Neural cell (in vitro differentiated cells): ENCODE measurements around the gene SH3PXD2A. TPM values are rescaled to one million over a fixed set of nuclear protein-coding genes. Genes with fewer than 3 reads are reported as not detected.

Source experiments
- H2AFZ ChIP-seq: fragments of 200-600, 300-800 bp; sonication (generic), shearing (Covaris generic); 2 replicates; pipeline ENCODE4 v1.6.0; 2014; ENCODE audit warnings: low read depth, mild to moderate bottlenecking, antibody characterized with exemption, low read length, moderate library complexity
- H3F3A ChIP-seq: fragments of 200-600 bp; shearing (Covaris generic); 2 replicates; pipeline ENCODE4 v1.6.1; 2016; ENCODE audit warnings: mild to moderate bottlenecking, moderate library complexity, mixed read lengths, antibody characterized with exemption, low read length; ENCODE audit not compliant: insufficient read depth, poor library complexity, severe bottlenecking
- H3K27ac ChIP-seq: fragments of 200-600, 300-800 bp; sonication (generic), shearing (Covaris generic); 2 replicates; pipeline ENCODE4 v1.5.1; 2014; ENCODE audit warnings: mild to moderate bottlenecking, low read length, moderate library complexity
- H3K27me3 ChIP-seq: fragments of 300-800, 200-600 bp; sonication (generic), shearing (Covaris generic); 2 replicates; pipeline ENCODE4 v1.6.0; 2014; ENCODE audit warnings: mild to moderate bottlenecking, low read depth, low read length, moderate library complexity; ENCODE audit not compliant: insufficient read depth
- H3K36me3 ChIP-seq: fragments of 300-800, 200-600 bp; sonication (generic), shearing (Covaris generic); 2 replicates; pipeline ENCODE4 v1.5.1; 2014; ENCODE audit warnings: mild to moderate bottlenecking, antibody characterized with exemption, low read length, moderate library complexity; ENCODE audit not compliant: insufficient read depth
- H3K4me2 ChIP-seq: fragments of 300-800, 200-600 bp; sonication (generic), shearing (Covaris generic); 2 replicates; pipeline ENCODE4 v1.6.0; 2014; ENCODE audit warnings: mild to moderate bottlenecking, low read length
- H3K4me3 ChIP-seq: fragments of 300-800, 200-600 bp; sonication (generic), shearing (Covaris generic); 2 replicates; pipeline ENCODE4 v1.5.1; 2014; ENCODE audit warnings: mild to moderate bottlenecking, low read length, moderate library complexity
- H3K79me2 ChIP-seq: fragments of 200-600 bp; shearing (Covaris generic); replicated peaks from 2 replicates; pipeline ENCODE4 v1.6.0; 2014; ENCODE audit warnings: mild to moderate bottlenecking, low read length, moderate library complexity; ENCODE audit not compliant: insufficient read depth
- H3K9ac ChIP-seq: fragments of 300-800, 200-600 bp; sonication (generic), shearing (Covaris generic); 2 replicates; pipeline ENCODE4 v1.6.1; 2016; ENCODE audit warnings: mild to moderate bottlenecking, low read length, mixed read lengths
- H3K9me2 ChIP-seq: fragments of 200-600 bp; shearing (Covaris generic); 2 replicates; pipeline ENCODE4 v1.6.1; 2016; ENCODE audit warnings: mild to moderate bottlenecking, low read length, mixed read lengths; ENCODE audit not compliant: insufficient read depth
- H3K9me3 ChIP-seq: fragments of 200-600, 300-800 bp; sonication (generic), shearing (Covaris generic); 2 replicates; pipeline ENCODE4 v1.6.1; 2016; ENCODE audit warnings: mild to moderate bottlenecking, mixed run types, low read length, moderate library complexity, mixed read lengths
- H4K20me1 ChIP-seq: fragments of 200-600 bp; shearing (Covaris generic); 2 replicates; pipeline ENCODE4 v1.6.1; 2016; ENCODE audit warnings: mild to moderate bottlenecking, mixed run types; ENCODE audit not compliant: insufficient read depth
- CTCF ChIP-seq: fragments of 450-650 bp; IDR thresholded peaks from 2 replicates; pipeline ENCODE4 v1.5.1; 2014; ENCODE audit warnings: antibody characterized with exemption, mild to moderate bottlenecking, moderate library complexity; ENCODE audit not compliant: poor library complexity, severe bottlenecking
- EP300 ChIP-seq: fragments of 450-650 bp; conservative IDR thresholded peaks from 2 replicates; pipeline ENCODE4 v1.6.1; 2014; ENCODE audit warnings: antibody characterized with exemption, mild to moderate bottlenecking, moderate library complexity; ENCODE audit not compliant: poor library complexity, severe bottlenecking
- EZH2 ChIP-seq: fragments of 200-600, 300-800 bp; shearing (Covaris generic), sonication (generic); IDR thresholded peaks from 2 replicates; pipeline ENCODE4 v1.6.1; 2014; ENCODE audit warnings: antibody characterized with exemption, low read length, borderline replicate concordance, mild to moderate bottlenecking; ENCODE audit not compliant: insufficient read depth, poor library complexity, severe bottlenecking
- MXI1 ChIP-seq: fragments of 450-650 bp; conservative IDR thresholded peaks from 2 replicates; pipeline ENCODE4 v1.6.1; 2014; ENCODE audit warnings: antibody characterized with exemption, mild to moderate bottlenecking; ENCODE audit not compliant: poor library complexity, severe bottlenecking
- POLR2AphosphoS5 ChIP-seq: IDR thresholded peaks from 2 replicates; pipeline ENCODE4 v1.6.1; 2012
- RAD21 ChIP-seq: fragments of 450-650 bp; conservative IDR thresholded peaks from 2 replicates; pipeline ENCODE4 v1.6.1; 2014; ENCODE audit warnings: antibody characterized with exemption, mild to moderate bottlenecking, moderate library complexity
- SMC3 ChIP-seq: fragments of 450-650 bp; conservative IDR thresholded peaks from 2 replicates; pipeline ENCODE4 v1.6.1; 2014; ENCODE audit warnings: antibody characterized with exemption, mild to moderate bottlenecking, moderate library complexity; ENCODE audit not compliant: poor library complexity
- TAF1 ChIP-seq: IDR thresholded peaks from 2 replicates; pipeline ENCODE4 v1.6.1; 2012; ENCODE audit warnings: low read depth
- polyA plus RNA-seq: library from polyadenylated mRNA; depleted of rRNA; stranded (reverse); fragments of >200 nt; gene quantifications from 2 replicates; pipeline ENCODE4 v1.2.3, GENCODE V29; 2014
- TF ChIP-seq, protein P1 (sequence below): IDR thresholded peaks from 2 replicates; pipeline ENCODE4 v1.6.1; 2012; ENCODE audit warnings: borderline replicate concordance

Gene SH3PXD2A
- polyA plus RNA-seq, 1 donor from 2014 or later = 5.2 TPM

- H3K9me2 ChIP-seq = no peaks in the 10 kb centered on the region
- no peak overlapping the region for H3K27ac ChIP-seq
- no peaks in the 10 kb centered on the region for H3K27me3 ChIP-seq
- H3K36me3 ChIP-seq = no peaks in the 10 kb centered on the region
- H3K9me3 ChIP-seq = no peaks in the 10 kb centered on the region
- H3K79me2 ChIP-seq = no peaks in the 10 kb centered on the region
- TF ChIP-seq MXI1 (no peak), RAD21 (no peak), POLR2AphosphoS5 (no peak), EZH2 (no peak), CTCF (no peak), EP300 (no peak), TAF1 (no peak), SMC3 (no peak)
- TF ChIP-seq, protein P1, sequence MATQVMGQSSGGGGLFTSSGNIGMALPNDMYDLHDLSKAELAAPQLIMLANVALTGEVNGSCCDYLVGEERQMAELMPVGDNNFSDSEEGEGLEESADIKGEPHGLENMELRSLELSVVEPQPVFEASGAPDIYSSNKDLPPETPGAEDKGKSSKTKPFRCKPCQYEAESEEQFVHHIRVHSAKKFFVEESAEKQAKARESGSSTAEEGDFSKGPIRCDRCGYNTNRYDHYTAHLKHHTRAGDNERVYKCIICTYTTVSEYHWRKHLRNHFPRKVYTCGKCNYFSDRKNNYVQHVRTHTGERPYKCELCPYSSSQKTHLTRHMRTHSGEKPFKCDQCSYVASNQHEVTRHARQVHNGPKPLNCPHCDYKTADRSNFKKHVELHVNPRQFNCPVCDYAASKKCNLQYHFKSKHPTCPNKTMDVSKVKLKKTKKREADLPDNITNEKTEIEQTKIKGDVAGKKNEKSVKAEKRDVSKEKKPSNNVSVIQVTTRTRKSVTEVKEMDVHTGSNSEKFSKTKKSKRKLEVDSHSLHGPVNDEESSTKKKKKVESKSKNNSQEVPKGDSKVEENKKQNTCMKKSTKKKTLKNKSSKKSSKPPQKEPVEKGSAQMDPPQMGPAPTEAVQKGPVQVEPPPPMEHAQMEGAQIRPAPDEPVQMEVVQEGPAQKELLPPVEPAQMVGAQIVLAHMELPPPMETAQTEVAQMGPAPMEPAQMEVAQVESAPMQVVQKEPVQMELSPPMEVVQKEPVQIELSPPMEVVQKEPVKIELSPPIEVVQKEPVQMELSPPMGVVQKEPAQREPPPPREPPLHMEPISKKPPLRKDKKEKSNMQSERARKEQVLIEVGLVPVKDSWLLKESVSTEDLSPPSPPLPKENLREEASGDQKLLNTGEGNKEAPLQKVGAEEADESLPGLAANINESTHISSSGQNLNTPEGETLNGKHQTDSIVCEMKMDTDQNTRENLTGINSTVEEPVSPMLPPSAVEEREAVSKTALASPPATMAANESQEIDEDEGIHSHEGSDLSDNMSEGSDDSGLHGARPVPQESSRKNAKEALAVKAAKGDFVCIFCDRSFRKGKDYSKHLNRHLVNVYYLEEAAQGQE = no peak
- H3K4me3 ChIP-seq = no peak overlapping the region
- H3K9ac ChIP-seq = no peak overlapping the region
- no peak overlapping the region for H3K4me2 ChIP-seq
- no peaks in the 10 kb centered on the region for H3F3A ChIP-seq
- no peaks in the 10 kb centered on the region for H4K20me1 ChIP-seq
- no peak overlapping the region for H2AFZ ChIP-seq
Observed at GRCh38 chr10:103627893-103628292, 227.5 kb downstream of the SH3PXD2A start.

- Histone ChIP-seq H3K27me3 (no peaks in the 10 kb centered on the region), H3F3A (no peaks in the 10 kb centered on the region), H2AFZ (no peak overlapping the region), H3K4me3 (no peak overlapping the region), H4K20me1 (no peaks in the 10 kb centered on the region), H3K9me2 (no peaks in the 10 kb centered on the region), H3K36me3 (no peaks in the 10 kb centered on the region), H3K9ac (no peak overlapping the region), H3K9me3 (no peaks in the 10 kb centered on the region), H3K4me2 (no peak overlapping the region), H3K79me2 (no peaks in the 10 kb centered on the region), H3K27ac (no peak overlapping the region)
- TF ChIP-seq POLR2AphosphoS5 (no peak), SMC3 (no peak), EZH2 (no peak), CTCF (no peak), RAD21 (no peak), MXI1 (no peak), TAF1 (no peak), EP300 (no peak)
- TF ChIP-seq, protein P1 = no peak
Observed at GRCh38 chr10:103627111-103627892, 228.1 kb downstream of the SH3PXD2A start.
